Measurements from ENCODE around the gene ARMS2.

ARMS2 gene, protein sequence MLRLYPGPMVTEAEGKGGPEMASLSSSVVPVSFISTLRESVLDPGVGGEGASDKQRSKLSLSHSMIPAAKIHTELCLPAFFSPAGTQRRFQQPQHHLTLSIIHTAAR

DNA sequence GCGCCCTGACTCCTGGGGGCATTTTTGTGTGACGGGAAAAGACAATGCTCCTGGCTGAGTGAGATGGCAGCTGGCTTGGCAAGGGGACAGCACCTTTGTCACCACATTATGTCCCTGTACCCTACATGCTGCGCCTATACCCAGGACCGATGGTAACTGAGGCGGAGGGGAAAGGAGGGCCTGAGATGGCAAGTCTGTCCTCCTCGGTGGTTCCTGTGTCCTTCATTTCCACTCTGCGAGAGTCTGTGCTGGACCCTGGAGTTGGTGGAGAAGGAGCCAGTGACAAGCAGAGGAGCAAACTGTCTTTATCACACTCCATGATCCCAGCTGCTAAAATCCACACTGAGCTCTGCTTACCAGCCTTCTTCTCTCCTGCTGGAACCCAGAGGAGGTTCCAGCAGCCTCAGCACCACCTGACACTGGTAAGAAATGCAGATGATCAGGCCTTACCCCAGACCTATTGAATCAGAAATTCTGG is at the start of gene ARMS2:
ARMS2 (plus strand) TSS at position 51 of the 478 bp plus-strand sequence; CDS start at position 126, 75 bp downstream.
- peak in 1 of 3 donors; percentile 11 for DNase-seq

DNA sequence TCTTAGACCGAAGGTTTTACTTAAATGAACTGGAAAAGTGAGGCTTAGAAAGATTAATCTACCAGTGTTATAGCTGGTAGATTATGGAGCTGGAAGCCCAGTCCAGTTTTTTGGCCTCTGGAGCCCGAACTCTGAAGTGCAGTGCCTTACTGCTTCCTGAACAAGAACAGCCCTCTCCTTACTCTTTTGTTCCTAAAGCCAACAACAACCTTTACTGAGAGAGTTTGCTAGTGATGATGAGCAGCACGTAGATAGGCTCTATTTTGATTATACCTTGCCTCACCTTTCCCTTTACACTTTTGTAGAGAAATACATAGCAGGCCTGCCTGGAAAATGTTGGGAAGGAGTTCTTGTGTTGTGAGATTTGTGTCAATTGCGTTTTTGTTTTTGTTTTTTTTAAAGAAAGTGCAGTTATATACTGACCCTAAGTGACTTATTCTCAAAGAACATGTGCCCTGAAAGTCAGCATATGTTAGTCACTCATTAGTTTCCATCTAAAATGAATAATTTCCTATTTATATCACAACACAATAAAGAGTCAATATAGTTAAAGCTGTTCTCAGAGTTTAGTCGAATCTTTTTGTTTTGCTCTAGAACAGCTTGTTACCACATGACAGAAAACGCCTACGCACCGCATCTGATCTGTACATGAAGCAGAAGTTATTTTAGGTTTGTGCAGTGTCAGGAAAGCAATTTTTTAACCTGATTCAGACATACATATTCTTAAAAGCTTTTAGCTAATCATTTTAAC is 46.9 kb upstream of the ARMS2 start:
- peak; percentile 67 to 78 (median 68) for DNase-seq

DNA sequence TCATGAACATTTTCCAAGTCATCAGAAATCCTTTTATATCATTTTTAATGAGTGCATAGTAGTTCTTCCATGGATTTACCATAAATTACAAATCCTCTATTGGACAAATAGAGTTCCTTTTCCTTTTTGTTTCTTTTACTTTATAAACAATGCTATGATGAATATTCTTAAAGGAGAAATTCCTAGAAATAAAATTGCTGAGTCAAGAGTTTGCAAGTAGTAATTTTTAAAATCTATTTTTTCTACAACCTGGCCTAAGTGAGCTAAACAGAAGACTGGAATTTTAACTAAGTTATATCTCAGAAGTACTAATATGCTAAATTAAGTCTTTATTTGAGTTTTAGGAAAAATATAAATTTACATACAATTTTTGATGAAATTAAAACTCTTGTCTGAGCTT is 41.1 kb upstream of the ARMS2 start:
- DNase-seq: no peak

DNA sequence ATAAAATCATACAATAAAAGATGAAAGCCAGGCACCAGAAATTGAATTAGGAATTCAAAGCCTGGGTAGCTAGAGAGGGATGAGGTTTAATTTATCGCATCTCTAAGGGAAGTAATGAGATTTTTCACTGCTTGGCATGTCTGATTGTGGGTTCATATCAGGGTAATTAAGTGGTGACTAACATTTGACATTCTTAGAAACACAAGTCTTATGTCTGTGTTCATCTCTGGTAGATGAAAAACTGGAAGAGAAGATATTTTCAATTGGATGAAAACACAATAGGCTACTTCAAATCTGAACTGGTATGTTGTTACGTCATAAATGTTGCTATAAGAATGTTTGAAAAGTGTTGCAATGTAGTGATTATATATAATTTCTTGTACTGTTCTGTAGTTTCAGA is 36.8 kb upstream of the ARMS2 start:
- DNase-seq: no peak

DNA sequence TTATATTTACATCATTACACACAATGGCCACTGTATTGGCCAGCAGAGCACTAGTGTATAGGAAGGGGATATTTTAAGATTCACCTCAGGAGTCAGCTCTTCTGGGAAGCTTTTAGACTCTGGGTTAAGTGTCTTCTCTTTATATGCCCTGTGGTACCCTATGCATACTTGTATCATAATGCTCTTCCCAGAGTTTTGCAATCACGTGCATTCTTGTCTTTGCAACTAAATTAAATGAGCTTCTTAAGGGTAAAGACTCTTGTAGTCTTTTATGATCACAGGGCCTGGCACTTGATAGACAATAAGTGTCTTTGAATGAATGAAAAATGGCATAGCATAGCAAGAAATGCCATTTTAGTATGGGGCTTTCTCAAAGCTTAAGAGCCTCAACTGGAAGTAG is 35.4 kb upstream of the ARMS2 start:
- DNase-seq: peak; percentile 41 to 76 (median 58)

DNA sequence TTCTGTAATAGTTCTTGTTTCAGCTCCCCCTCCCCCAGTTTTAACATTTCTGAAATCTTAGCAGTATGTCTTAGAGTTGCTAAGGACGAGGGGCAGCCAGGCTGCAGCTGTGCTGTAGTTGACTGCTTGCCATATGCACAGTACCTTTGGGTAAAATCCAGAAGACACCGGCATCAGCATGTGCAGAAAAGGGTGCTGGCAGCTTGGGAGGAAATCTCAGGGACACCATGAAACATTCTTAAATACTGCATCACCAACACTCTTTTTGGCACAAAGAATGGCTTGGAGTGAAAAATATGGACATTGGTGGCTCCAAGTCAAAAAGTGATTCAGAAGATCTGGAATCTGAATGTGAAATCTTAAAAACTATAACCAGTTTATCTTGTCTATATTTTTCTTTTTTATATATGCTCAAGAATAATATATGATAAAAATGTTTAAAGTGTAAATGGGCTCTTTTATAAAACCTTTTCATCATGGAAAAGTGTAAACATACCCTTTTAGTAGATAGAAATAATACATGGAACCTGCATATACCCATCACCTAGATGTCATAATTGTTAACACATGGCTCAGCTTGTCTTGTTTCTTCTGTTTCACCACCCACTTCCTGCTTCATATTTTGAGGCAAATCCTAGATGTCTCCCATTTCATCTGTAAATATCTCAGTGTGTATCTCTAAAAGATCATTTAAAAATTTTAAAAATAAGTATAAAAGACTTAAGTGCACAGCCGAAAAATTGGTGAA is 34.4 kb upstream of the ARMS2 start:
- DNase-seq: no peak

DNA sequence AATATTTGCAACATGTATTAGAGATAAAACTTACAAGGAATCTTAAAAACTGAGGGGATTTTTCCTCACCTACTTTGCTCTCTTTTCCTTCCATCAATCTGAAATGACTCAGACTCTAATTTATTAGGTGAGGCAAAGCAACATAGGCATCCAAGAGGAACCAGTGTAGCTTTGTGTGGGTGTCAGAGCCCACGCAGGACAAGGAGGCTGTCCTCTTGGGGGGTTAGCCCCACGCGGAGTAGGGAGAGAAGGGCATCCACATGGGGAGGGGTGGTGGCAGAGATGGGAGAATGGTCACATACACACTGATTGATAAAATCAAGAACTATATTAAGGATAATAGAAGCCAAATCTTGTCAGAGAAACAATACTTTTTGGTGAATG is 33.8 kb upstream of the ARMS2 start:
- no peak for DNase-seq

DNA sequence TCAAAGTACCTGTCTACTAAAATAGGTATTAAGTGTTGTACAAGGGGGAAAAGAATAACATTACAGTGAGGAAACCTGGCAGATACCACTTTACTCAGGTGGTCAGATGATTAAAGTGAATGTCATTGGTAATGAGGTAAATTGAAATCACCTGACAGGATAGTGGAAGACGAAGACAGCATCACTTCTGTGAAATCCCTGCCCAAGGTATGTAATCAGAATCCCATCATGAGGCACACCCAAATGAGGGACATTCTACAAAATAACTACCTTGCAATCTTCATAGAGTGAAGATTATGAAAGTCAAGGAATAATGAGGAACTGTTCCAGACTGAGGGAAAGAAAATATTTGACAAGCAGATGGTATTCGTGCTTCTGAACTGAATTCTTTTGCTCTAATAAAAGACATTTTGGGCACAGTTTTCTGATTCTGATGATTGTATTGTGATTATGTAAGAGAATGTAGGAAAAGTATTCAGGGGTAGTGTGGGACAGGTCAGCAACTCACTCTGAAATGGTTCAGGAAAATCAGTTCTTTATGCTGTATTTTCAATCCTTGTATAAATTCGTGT is 33.3 kb upstream of the ARMS2 start:
- DNase-seq: peak in 2 of 3 donors; percentile 11 to 31

DNA sequence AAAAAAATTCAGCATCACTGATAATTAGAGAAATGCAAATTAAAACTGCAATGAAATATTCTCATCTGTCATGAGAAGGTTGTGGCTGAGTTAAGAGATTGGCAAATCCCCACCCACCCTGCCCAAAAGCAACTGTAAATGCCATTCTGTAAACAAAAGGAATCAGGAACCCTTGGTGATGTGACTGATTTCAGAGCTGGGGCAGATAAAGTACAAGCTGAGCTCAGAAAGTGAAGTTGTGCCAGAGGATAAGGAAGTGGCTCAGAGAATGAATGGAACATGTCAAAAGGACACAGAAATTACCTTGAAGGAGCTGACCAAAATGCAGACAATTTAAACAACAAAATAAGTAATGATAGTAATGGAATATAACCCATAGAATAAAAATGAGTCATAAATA is 32.7 kb upstream of the ARMS2 start:
- DNase-seq: peak; percentile 71 to 82 (median 76)

DNA sequence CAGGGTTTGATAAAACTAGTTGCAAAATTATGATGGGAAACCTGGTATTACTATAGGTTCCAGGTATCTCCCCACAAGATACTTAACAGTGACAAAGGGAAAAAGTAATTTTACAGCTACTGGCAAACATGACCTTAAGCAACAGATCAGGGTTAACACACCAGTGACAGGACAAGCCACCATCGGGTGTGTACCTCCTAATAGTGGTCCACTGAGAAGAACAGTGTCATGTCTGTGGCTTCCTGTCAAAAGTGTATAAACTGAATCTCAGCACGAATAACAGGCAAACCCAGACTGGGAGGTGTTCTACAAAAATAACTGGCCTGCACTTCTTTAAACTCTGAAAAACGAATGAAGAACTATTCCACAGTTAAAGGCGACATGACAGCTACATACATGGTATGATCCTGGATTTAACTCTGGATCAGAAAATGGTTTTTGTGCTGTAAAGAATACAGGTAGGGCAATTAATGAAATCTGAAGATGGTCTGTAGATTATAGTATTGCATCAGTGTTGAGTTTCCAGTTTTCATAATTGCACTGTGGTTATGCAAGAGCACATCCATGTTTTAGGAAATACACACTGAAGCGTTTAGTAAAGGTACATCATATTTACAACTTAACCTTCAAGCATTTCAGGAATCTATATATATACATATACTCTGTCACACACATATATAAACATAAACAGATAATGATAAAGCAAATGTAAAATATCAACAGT is 32.0 kb upstream of the ARMS2 start:
- DNase-seq: peak in 2 of 3 donors; percentile 31 to 38

DNA sequence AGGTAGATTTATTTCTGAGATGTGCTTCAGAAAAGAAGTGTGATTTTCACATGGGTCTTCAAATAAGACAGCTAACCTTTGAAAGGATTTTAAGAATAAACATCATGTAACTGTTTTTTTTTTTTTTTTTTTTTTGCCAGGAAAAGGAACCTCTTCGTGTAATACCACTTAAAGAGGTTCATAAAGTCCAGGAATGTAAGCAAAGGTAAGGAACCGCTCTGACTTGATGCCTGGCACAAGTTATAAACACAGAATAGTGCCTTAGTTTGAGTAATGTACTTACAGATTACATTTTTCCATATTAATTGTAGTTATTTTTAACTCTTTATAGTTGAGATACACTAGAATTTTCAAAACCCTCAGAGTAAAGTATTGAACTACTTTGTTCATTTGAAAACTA is 30.4 kb upstream of the ARMS2 start:
- DNase-seq: no peak

DNA sequence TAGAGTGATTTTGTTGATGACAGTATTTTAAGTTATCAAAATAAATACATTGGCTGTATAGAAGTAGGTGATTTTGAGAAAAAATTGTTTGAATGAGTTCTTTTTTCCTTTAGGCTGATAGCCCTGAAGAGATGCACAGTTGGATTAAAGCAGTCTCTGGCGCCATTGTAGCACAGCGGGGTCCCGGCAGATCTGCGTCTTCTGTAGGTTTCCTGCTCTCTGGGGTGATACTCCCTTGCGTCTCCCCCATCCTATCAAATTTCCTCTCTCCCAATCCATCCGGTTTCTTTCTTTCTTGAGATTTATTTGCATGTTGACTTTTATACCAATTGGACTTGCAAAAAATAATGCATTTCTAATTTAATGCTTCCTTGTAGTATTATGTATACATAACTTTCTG is 27.6 kb upstream of the ARMS2 start:
- DNase-seq: no peak

DNA sequence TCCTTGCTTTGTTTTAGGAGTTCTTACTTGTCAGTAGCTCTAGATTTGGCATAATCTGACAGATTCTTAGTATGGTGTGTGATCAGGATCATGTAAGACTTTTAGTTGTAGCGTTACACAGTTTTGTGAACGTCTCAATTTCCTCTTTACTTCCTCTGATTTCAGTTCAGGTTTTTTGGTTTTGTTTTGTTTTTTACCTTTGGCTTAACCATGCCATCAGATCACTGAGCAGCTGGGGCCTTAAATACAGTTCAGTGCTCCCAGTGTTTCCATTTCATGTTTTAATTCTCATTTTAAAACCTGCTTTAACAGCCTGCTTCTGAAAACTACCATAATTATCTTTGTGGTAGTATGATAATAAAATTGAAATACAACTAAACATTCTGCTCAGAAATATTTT is 27.2 kb upstream of the ARMS2 start:
- DNase-seq: no peak

DNA sequence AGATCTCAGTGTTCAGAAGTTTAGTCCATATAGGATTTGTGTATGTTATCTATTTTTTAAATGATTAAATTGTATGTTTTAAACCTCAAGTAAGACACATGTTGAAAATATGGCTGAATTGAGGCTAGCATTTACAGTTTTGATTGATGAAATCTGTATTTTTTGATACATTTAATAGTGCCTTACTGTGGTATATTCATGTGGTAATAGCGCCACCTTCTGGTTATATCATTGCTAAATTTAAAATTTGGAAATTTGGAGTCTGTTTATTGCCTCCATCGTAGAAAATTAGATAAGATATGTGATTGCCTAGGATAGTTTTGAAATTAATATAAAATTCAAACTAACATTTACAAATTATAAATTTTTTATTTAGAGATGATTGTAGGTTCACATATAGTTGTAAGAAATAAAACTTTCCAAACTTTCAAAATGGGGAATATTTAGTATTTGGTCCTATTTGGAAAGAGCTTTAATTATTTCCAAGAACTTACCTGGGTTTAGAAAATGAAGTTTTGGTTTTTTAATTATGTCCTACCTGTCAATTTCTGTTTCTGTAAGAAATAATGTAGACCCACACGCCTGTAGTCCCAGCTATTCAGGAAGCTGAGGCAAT is 19.1 kb upstream of the ARMS2 start:
- DNase-seq: peak; percentile 67 to 87 (median 77)

DNA sequence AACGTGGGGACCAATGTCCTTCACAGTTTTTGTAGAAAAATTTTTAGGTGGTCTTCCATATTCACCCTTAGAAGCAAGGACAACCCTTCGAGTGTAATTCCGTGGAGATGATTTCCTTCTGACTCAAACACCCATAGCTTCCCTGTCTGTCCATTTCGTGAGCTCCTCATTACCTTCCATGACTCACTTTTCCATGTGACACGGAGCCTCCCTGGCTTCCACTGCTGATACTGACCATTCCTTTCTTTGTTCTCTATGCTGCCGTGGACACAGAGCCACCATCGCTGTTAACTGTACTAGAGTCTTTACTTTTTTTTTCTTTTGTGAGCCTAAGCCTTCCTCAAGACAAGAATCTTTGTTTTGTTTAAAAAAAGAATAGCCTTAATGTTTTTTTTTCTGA is 12.5 kb upstream of the ARMS2 start:
- no peak for DNase-seq

DNA sequence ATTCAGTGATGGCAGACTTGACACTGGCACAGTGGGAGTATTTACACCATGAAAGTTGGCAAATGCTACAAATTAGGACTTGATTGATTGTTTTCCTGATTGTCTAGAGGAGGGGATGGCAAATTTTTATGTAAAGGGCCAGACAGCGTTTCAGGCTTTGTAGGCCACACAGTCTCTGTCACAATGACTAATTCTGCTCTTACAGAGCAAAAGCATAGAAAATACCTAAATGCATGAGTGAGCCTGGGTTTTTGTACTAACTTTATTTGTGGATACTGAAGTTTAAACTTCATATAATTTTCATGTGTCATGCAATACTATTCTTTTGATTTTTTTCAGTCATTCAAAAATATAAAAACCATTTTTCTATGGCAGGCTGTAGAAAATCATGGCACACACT is 9.0 kb upstream of the ARMS2 start:
- DNase-seq: no peak

DNA sequence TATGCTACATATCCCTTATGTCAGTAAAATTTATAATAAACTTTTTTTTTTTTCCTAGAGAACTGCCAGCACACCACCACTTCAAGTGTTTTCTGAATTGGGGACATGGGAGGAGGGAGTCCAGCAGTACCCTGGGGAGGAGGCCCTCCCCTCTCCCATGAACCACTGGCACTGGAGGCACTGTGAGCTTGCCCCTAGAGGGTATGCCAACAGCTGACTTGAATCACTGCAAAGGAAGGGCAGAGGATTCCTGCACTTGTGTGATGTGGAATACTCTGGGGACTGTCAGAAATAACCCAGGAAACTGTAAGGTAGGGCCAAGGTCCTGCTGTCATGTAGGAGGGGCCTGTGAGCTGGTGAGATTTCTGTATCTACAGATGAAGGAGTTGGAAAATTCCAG is 8.5 kb upstream of the ARMS2 start:
- no peak for DNase-seq

DNA sequence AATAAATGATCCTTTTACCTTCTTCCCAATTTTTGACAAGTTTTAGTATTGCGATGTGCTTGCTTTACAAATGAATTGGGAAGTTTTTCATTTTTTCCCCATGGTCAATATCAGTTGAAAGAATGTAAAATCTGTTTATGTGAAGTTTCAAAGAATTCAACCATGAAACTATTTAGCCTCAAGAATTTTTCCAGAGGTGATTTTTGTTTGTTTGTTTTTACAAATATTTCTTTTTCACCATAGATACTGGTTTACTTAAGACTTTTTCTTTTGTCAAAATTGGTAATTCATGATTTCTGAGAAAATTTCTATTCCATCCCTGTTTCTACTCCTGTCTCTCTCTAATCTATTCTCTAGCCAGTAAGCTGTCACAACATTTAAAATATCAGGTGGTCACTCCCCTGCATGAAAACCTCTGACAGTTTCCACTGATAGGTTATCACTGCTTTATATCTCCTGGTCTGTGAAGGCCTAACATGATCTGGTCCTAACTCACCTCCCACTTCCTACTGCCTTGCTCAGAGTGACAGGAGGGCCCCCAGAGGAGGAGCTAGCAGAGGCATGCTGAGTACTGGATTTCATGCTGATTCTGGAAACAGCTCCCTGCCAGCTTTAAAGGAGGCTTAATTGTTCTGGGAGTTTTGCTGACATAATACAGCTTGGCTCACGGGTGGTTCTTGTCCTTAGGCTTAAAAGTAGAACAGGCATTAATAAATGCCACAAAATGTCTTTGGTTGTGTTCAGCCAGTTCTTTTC is 7.6 kb upstream of the ARMS2 start:
- DNase-seq: no peak

DNA sequence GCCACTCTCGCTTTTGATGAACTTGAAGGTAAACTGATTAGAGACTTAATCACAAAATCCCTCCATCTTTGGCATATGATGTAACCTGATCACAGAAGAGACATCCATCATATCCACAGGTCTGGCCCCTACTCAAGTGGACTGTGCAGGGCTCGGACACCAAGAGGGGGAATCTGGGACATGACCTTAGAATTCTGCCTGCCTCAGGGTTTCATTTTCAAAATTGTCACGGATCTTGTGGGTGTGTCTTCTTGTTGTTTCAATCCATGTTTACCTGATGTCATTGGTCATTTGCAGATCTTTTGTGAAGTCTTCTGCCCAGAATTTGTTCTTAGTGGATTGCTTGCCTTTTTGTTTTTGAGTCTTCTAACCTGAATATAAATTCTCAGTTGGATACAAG is 5.9 kb upstream of the ARMS2 start:
- DNase-seq: no peak

DNA sequence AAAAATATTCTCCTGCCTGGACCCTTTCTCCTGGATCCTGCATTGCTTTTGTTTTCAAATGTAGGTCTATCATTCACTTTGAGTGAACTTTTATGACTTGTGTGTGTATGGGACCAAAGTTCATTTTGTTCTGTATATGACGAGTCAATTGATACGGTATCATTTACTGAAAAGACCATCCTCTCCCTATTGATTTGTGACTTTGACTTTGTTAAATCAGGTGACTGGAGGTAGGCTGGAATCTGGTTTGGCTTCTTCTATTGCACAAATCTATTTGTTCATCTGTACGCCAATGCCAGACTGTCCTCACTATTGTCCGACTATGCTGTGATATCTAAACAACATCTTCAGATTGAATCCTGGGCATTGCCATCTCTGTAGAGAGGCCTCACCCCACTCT is 5.3 kb upstream of the ARMS2 start:
- DNase-seq: no peak

DNA sequence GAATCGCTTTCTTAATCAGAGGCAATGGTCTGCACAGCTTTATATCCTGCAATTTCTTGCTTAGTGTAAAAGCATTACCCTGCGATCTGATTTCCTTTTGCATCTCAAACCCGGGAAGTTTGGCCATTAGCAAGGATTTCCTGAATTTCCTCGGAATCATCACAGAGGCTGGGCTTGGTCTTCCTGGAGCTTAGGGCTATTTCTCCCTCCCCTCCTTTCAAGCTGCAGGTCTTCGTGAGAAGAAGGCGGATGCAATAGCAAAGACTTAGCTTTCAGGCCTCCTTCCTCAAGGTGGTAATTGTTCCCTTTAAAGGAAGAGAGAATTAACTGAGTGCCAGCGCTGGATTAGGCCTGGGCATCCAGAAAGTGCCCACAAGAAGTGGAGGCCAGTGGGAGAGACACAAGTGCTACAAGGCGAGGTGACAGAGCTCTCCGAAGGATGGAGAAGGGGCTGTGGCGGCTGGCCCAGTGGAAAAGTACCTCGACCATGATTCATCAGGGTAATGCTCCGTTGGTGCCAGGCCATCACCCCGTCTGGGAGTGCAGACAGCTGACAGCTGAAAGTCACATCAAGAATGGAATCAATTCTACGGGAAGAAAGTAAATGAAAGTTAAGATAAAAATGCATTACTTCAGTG is 4.0 kb upstream of the ARMS2 start:
- DNase-seq: peak in 1 of 3 donors; percentile 12

All from suppressor macrophage treated with lipopolysaccharide for 1 hour (primary cell).